Activated CD8-positive, alpha-beta memory T cell treated with anti-CD3 and anti-CD28 coated beads for 36 hours (primary cell): ENCODE measurements around the gene AOPEP. TPM values are rescaled to one million over a fixed set of nuclear protein-coding genes. Genes with fewer than 3 reads are reported as not detected.

Experiments used
- CTCF ChIA-PET: fragments of 350-600 bp; sonication (Branson Sonifier 250); formaldehyde crosslinking; loops from one replicate; lab custom pipeline; 2021; ENCODE audit warnings: antibody characterized with exemption; lab: Charles Lee
- POLR2A ChIA-PET: fragments of 350-600 bp; sonication (Branson Sonifier 250); formaldehyde crosslinking; loops from one replicate; lab custom pipeline; 2021; ENCODE audit warnings: antibody characterized with exemption; lab: Charles Lee
- total RNA-seq, 2 experiments: library from RNA; stranded (reverse); gene quantifications; one replicate each; pipeline ENCODE4 v1.2.3, GENCODE V29; 2021

AOPEP gene
- total RNA-seq, 2 experiments from 2014 or later, result 7.4 to 7.8 TPM

DNA sequence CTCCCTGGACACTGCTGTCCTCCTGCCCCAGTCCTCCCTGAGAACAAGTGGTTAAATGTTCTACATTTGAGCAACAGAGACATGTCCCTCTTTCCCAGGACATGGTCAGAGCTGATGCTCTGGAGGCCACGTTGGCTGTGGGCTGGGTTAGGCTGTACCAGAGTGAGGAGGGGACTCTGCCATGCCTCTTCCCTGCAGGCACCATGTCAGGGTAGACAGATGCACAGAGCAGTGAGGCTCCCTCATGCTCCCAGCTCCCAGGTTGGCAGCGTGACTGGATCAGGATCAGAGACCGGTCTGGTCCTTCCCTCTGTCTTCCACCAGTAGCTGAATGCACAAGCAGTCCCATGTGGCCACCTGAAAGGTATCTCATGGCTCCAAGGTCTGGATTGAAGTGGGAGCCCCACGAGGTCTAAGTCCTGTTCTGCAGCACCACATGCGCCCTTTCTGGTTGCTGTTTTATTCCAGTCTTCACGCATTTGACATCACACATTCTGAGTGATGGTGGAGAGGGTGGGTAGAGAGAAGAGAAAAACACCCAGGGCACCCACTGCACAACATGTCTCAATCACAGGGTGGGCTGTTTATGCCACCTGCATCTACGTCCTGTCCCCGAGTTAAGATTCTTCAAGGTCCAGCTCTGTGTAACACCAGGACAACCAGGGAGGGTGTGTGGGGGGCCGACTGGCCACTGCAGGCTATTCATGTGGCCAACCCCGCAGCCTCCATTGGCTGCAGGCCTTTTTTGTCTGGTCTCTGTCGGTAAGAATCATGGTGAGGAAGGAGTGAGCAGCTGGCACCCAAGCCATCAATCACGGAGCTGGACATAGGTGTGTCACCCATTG is 386.2 kb downstream of the AOPEP start:
- ChIA-PET POLR2A (no interaction called here), CTCF (interaction anchor here (1.2 kb wide), 1 partner anchor 19 kb away, joined by 3 read pairs; no protein-coding TSS in a partner anchor)

- POLR2A ChIA-PET, result no interaction called here
- CTCF ChIA-PET, result no interaction called here
These were observed 388.6 kb downstream of the AOPEP start for GRCh38 chr9:95115104-95115503.

GRCh38 chr9:95116002-95116807 is 389.7 kb downstream of the AOPEP start:
- ChIA-PET CTCF (interaction anchor here (0.5 kb wide), 1 partner anchor 339 kb away, joined by 4 read pairs; no protein-coding TSS in a partner anchor), POLR2A (no interaction called here)

DNA sequence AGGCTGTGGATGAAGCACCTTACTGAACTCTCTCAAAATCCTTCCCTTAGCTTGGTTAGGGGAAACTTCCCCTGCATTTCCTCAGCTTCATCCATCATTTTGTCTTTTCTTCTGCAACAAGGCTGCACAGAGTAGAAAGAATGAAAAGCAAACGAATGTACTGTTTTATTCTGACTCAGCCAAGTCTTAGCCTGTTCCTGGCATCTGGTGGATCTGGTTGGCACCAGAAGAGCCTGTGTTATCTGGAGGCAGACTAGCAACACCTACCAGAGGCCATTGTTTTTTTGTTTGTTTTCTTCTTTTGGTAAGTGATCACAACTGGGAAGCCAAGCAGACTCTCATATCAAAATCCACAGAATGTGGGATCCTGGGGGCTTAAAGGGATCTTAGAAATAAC is 390.3 kb downstream of the AOPEP start:
- ChIA-PET POLR2A (interaction anchor here (0.7 kb wide), 2 partner anchors 105 to 266 kb away, joined by 5 read pairs; no protein-coding TSS in a partner anchor), CTCF (no interaction called here)

DNA sequence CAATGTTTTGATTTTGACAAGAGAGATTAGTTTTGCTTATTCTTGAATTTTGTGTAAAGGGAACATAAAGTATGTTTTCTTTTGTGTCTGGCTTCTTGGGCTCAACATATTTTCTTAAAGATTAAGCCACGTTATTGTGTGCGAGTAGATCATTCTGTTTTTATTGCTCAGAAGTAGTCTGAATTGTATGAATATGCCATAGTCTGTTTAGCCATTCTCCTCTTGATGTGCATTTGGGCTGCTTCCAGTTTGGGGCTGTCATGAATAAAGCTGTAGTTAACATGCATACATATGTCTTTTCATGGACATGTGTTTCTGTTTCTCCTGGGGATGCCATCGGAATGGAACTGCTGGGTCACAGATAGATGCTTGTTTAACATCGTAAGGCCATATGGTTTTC is 392.1 kb downstream of the AOPEP start:
- ChIA-PET POLR2A (no interaction called here), CTCF (interaction anchor here (1.4 kb wide), 1 partner anchor 9 kb away, joined by 5 read pairs; no protein-coding TSS in a partner anchor)

DNA sequence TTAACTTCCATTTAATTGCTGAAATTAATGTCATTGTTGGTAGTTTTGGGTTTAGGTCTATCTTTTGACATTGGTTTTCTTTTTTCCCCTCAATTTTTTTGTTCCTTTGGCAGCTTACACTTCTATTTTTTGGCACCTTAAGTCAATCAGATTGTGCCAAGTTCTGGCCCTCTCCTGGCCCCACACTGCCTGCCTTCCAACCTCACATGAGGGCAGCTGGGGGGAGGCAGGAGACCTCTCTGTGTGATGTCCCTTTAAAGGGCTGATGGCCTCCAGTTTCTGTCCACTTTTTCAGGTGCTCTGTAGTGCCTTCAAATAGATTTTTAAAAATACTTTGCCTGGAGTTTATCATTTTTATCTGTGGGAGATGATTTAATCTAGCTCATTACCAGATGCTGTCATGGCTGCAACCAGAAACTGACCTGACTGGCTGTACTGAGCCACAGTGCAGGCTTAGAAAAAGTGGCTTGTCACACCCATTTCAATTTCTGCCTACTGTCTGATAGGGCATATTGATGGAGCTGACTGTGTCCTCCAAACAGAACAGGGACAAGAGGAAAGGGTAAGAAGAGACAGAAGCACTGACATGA is 394.4 kb downstream of the AOPEP start:
- POLR2A ChIA-PET, result no interaction called here
- CTCF ChIA-PET, result no interaction called here

- POLR2A ChIA-PET, result no interaction called here
- CTCF ChIA-PET, result interaction anchor here (0.7 kb wide), 1 partner anchor 444 kb away, joined by 3 read pairs; no protein-coding TSS in a partner anchor
These were observed 398.3 kb downstream of the AOPEP start for GRCh38 chr9:95124582-95125367.

GRCh38 chr9:95125652-95126051 is 399.2 kb downstream of the AOPEP start:
- POLR2A ChIA-PET, result no interaction called here
- CTCF ChIA-PET, result interaction anchor here (1.5 to 1.9 kb wide), 2 partner anchors 342 to 444 kb away, joined by 4 to 8 read pairs; no protein-coding TSS in a partner anchor

GRCh38 chr9:95126739-95127138 is 400.2 kb downstream of the AOPEP start:
- ChIA-PET CTCF (interaction anchor here (0.7 to 1.9 kb wide), 6 partner anchors 39 to 457 kb away, joined by 3 to 8 read pairs (median 4); no protein-coding TSS in a partner anchor), POLR2A (no interaction called here)

DNA sequence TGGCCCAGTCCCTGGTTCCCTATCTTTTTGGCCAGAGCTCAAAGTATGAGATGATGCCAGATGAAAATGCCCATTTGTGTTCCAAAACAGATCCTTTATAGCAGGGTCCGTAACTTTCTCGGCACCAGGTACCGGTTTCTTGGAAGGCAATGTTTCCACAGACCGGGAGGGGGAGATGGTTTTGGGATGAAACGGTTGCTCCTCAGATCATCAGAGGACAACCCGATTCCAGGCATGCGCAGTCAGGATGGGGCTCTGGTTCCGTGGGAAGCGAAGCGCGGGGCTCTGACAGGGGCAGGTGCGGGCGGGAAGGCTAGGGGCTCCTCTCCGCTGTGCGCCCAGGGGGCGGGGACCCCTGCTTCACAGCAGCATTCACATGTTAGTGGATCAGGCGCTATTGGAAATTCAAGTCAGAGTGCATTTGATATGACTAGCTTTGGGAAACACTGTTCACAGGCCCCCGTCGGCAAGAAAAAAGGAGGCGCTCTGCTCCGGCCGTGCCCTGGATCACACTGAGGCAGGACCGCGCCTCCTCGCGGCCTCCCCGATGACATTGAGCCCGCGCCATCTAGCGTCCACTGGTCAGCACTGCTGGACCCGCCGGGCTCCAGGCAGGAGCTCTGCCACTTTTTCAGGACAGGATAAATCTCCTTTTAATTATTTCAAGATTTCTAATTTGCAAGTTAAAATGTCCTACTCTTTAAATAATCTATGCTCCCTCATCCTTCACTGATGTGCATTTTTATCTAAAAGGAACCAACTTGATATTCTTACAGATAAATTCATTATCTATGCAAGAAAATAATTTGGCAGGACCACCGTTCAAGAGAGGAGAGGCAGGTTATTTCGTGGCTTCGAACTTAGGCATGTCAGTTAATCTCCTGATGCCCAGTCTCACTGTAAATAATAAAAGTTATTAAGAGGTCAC is 401.0 kb downstream of the AOPEP start:
- ChIA-PET CTCF (interaction anchor here (0.6 to 1.9 kb wide), 22 partner anchors 10 to 467 kb away, joined by 3 to 15 read pairs (median 4); no protein-coding TSS in a partner anchor), POLR2A (no interaction called here)

DNA sequence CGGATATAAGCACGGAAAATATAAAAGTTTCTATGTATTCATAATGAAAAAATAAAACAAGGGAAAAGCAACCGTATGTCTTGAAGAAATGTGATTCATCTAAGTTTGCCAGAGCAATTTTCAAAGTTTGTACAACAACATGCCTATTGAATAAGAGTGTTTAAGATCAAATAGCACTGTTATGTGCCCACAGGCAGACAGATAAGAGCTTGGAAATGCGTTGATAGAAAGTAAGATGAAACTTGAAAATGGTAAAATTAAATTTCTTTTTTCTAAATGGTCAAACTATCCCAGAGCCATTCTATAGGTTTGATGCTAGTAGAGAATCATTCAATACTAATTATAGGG is 401.7 kb downstream of the AOPEP start:
- CTCF ChIA-PET, result interaction anchor here (0.6 to 1.6 kb wide), 17 partner anchors 10 to 574 kb away, joined by 3 to 15 read pairs (median 4); partner anchors contain the start of gene PCAT7
- POLR2A ChIA-PET, result no interaction called here

- ChIA-PET CTCF (interaction anchor here (0.6 to 2.9 kb wide), 4 partner anchors 39 to 449 kb away, joined by 3 to 21 read pairs (median 4); no protein-coding TSS in a partner anchor), POLR2A (interaction anchor here (0.6 kb wide), 2 partner anchors 9 to 460 kb away, joined by 3 to 13 read pairs; no protein-coding TSS in a partner anchor)
These were observed 403.2 kb downstream of the AOPEP start for GRCh38 chr9:95129476-95130291.

- ChIA-PET CTCF (interaction anchor here (0.7 to 2.9 kb wide), 5 partner anchors 38 to 457 kb away, joined by 3 to 21 read pairs (median 3); no protein-coding TSS in a partner anchor), POLR2A (interaction anchor here (0.6 kb wide), 1 partner anchor 461 kb away, joined by 13 read pairs; no protein-coding TSS in a partner anchor)
These were observed 404.0 kb downstream of the AOPEP start for GRCh38 chr9:95130484-95130883.

DNA sequence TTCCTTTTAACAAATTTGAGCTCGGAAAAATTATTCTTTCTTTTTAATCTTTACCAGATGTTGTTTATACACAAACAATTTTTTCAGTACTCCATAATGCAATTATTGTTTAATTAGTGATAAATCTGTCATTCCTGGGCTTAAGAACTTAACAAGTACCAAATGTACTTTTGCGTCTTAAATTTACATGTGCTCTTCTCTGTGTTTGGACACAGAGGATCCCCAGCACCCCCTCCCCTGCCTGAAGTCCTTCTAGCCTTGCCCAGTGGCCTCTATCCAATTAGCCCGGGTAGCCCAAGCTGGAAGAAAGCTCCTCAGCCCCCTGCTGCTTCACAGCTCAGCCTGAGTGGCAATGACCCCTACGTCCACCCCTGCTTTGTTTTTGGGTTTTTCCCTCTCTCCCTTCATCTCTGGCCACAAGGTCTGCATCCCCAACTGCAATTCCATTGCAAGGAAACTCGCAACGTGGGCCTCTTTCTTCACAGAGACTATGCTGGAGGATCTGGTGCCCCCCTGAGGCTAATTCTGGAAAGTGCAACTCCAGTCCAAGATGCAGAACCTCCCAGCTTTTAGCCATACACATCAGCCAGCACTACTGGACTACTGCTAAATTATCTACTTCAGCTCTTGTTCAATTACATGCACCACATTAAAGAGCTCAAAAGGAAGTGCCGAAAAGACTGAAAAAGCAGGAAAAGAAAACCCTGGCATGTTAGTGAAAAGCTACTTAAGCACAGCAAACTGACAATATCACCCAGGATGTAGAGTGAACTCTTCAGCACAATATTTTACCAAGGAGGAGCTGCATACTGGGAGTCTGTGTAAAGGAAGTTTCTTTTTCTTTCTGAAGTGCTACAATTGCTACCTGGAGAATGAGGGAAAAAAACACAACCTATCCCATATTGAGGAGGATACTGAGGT is 404.8 kb downstream of the AOPEP start:
- CTCF ChIA-PET, result interaction anchor here (0.6 to 2.9 kb wide), 14 partner anchors 10 to 463 kb away, joined by 3 to 21 read pairs (median 3); no protein-coding TSS in a partner anchor
- POLR2A ChIA-PET, result no interaction called here
